Rectal smooth muscle tissue (tissue), 1 donor: Measurements from ENCODE around the gene PRDM15.

Source experiments
- H3K27ac ChIP-seq: one replicate; pipeline ENCODE4 v1.7.0; 2013; ENCODE audit warnings: low read depth, low read length, inconsistent platforms
- H3K27me3 ChIP-seq: one replicate; pipeline ENCODE4 v1.7.0; 2013; ENCODE audit warnings: low read length; ENCODE audit not compliant: control insufficient read depth, insufficient read depth
- H3K36me3 ChIP-seq: one replicate; pipeline ENCODE4 v1.7.0; 2013; ENCODE audit warnings: low read length; ENCODE audit not compliant: control insufficient read depth, insufficient read depth
- H3K4me1 ChIP-seq: one replicate; pipeline ENCODE4 v1.7.0; 2013; ENCODE audit warnings: low read length; ENCODE audit not compliant: control insufficient read depth, insufficient read depth
- H3K4me3 ChIP-seq: one replicate; pipeline ENCODE4 v1.7.0; 2013; ENCODE audit warnings: low read length
- H3K9ac ChIP-seq: one replicate; pipeline ENCODE4 v1.7.0; 2013; ENCODE audit warnings: low read length

PRDM15 gene

DNA sequence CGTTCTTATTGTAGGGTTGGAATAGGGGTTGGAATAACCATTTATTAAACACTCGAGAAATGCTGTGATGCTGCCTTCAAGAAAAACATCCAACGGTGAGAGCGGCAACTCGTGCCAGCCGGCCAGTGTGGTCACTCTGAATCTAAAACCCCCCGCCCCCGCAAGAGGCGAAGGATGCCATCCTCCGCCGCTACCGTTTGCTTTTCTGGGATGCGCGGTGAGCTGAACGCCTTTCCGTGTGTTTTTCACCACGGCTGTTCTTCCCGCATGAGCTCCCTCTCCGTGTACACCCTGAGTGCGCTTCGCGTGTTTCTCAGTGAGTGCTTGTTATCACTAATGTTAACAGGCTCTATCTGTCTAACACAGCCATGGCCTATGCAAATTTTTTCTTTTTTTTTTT is 70.3 kb downstream of the PRDM15 start:
- no peaks in the 10 kb centered on the region for H3K27me3 ChIP-seq
- H3K4me1 ChIP-seq, result no peaks in the 10 kb centered on the region
- no peak overlapping the region for H3K4me3 ChIP-seq
- peaks cover 11% of the 10 kb centered on the region for H3K36me3 ChIP-seq
- H3K9ac ChIP-seq, result no peak overlapping the region
- no peak overlapping the region for H3K27ac ChIP-seq

DNA sequence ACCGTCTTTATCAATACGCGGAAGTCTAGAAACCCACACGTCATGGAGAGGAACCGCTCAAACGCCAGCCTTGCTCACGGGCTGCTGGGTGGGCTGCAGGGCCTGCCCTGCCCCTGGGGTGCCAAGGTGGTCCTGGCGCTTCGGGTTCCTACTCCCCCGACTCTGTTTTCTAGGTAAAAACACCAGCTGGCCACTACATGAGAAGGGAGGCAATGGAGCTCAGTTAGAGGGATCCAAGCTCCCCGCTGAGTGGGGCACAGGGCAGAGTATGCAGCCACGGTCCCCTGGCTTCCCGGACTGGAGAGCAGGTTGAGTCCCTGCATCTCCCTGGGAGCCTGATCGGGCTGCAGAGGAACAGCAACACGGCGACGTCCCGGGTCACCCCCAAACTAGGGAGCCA is 71.0 kb downstream of the PRDM15 start:
- no peak overlapping the region for H3K4me3 ChIP-seq
- H3K27me3 ChIP-seq, result no peaks in the 10 kb centered on the region
- H3K4me1 ChIP-seq, result peaks cover 5% of the 10 kb centered on the region
- H3K9ac ChIP-seq, result no peak overlapping the region
- H3K36me3 ChIP-seq, result peaks cover 11% of the 10 kb centered on the region
- no peak overlapping the region for H3K27ac ChIP-seq

DNA sequence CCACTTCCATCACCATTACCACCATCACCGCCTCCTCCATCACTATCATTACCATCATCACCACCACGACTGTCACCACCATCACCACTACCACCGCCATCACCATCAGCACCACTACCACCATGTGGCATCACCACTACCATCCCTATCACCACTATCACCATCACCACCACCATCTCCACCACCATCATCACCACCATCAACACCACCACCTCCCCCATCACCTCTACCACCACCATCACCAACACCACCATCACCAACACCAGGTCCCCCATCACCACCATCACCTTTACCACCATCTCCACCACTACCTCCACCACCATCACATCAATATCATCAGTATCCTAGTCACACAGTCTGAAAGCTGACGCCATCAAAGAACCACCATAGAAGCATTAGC is 72.4 kb downstream of the PRDM15 start:
- Histone ChIP-seq H3K27me3 (no peaks in the 10 kb centered on the region), H3K9ac (no peak overlapping the region), H3K36me3 (peaks cover 11% of the 10 kb centered on the region), H3K4me1 (peaks cover 9% of the 10 kb centered on the region), H3K27ac (no peak overlapping the region), H3K4me3 (no peak overlapping the region)

DNA sequence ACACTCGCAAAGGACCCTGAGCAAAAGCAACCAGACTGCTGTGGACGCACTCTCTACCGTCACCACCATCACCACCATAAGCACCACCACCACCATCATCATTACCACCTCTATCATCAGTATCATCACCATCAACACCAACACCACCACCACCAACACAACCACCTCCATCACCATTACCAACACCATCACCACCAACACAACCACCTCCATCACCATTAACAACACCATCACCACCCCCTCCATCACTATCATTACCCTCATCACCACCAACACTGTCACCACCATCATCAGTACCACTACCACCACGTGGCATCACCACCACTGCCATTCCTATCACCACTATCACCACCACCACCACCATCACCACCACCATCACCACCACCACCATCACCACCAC is 73.5 kb downstream of the PRDM15 start:
- Histone ChIP-seq H3K36me3 (peaks cover 10% of the 10 kb centered on the region), H3K27me3 (no peaks in the 10 kb centered on the region), H3K4me1 (peaks cover 9% of the 10 kb centered on the region), H3K9ac (no peak overlapping the region), H3K4me3 (no peak overlapping the region), H3K27ac (no peak overlapping the region)

DNA sequence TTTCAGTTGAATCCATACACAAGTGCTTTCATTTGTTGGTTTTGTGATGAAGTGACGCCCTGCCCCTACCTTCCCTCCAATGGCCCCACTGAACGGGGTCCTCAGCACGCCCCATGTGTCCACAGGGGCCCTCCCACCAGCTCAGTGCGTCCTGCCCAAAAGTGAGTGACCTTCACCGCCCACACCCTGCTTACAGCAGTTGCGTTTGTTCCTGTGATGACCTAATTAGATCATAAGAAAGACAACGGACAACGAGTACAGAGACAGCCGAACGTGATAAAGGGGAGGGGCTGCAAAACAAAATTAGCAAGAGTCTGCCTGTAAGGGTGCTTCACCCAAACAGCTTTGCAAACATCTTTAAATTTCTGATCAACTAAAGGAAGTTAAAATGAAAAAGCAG is 74.1 kb downstream of the PRDM15 start:
- H3K27ac ChIP-seq, result no peak overlapping the region
- no peak overlapping the region for H3K9ac ChIP-seq
- H3K27me3 ChIP-seq, result no peaks in the 10 kb centered on the region
- H3K4me3 ChIP-seq, result no peak overlapping the region
- peaks cover 6% of the 10 kb centered on the region for H3K36me3 ChIP-seq
- H3K4me1 ChIP-seq, result peaks cover 9% of the 10 kb centered on the region

DNA sequence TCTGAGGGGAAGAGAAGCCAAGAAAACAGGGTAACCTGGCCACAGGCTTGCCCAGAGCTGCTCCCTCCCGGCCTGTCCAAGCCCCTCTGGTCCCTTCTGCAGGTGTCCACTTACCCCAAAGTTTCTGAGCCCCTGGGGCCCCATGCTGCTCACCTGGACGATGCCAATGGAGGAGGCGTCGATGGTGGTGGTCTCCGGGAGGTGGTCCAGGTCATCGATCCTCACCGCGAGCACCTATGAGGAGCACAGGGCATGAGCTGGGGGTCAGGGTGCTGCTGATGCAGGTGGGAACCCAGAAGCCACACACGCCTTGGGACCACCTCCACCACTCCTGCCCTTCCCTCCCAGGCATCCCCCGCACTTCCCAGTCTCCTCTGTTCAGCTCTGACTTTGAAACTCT is 74.8 kb downstream of the PRDM15 start:
- H3K36me3 ChIP-seq, result peaks cover 2% of the 10 kb centered on the region
- H3K4me1 ChIP-seq, result peaks cover 9% of the 10 kb centered on the region

DNA sequence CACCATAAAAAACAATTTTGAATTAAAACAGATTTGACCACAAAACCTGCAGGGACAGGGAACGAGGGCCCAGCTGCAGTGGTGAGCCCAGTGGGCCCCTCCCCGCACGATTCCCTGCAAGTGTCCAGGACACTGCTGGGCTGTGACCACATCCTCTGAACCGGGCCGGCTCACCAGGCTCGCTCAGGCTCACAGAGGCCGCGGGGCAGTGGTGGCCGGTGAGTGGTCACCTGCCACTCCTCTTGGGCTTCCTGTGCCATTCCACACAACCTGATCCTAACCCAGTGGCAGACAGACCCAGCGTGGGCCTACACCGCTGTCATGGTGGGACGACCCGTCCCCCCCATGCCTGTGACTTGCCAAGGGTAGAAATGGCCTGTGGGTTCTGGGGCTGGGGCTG is 75.8 kb downstream of the PRDM15 start:
- Histone ChIP-seq H3K27ac (no peak overlapping the region), H3K27me3 (no peaks in the 10 kb centered on the region), H3K9ac (no peak overlapping the region), H3K4me1 (peaks cover 9% of the 10 kb centered on the region), H3K36me3 (peaks cover 6% of the 10 kb centered on the region), H3K4me3 (no peak overlapping the region)

More for the DNA sequence above, 74.8 kb downstream of the PRDM15 start:
- Histone ChIP-seq H3K27me3 (no peaks in the 10 kb centered on the region), H3K27ac (no peak overlapping the region), H3K4me3 (no peak overlapping the region), H3K9ac (no peak overlapping the region)

DNA sequence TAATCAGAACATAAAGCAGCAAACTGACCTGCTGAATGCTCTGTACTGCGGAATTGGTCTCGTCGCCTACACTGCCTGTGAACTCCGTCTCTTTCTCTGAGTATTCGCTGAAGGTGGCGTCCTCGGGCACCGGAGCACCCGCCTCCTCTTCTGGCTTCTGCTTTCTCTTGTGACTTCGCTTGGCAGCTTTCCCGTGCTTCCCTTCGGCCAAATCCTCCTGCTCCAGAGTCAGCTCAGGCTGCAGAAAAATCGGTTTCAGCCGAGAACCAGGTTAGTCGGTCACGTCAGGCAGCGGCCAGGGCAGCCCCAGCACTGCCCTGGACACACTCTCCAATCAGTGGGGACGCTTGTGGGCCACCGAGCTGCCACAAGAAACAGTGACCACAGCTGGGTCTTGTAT is 76.5 kb downstream of the PRDM15 start:
- Histone ChIP-seq H3K27ac (no peak overlapping the region), H3K4me3 (peak overlapping the region; percentile 13)

DNA sequence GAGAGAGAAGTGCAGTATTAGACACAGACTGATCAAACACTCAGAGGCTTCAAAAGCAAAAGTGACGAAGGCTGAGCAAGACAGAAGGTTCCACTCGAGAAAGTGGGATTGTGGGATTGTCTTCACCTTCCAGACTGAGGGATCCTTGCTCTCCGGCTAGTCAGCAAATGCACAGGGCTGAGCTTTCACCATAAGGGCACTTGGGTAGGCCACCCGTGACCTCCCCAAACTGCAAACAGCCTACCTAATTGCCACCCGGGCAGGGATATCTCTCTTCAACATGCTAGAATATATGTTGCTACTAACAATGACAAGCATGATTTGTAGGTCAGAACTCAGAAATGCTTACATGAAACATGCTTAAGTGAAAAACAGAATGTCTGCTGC is 77.0 kb downstream of the PRDM15 start:
- Histone ChIP-seq H3K4me1 (peaks cover 9% of the 10 kb centered on the region), H3K27me3 (no peaks in the 10 kb centered on the region), H3K9ac (no peak overlapping the region), H3K27ac (no peak overlapping the region), H3K4me3 (no peak overlapping the region), H3K36me3 (peaks cover 8% of the 10 kb centered on the region)

More for the DNA sequence above, 76.5 kb downstream of the PRDM15 start:
- Histone ChIP-seq H3K27me3 (no peaks in the 10 kb centered on the region), H3K9ac (no peak overlapping the region), H3K4me1 (peaks cover 9% of the 10 kb centered on the region), H3K36me3 (peaks cover 8% of the 10 kb centered on the region)

DNA sequence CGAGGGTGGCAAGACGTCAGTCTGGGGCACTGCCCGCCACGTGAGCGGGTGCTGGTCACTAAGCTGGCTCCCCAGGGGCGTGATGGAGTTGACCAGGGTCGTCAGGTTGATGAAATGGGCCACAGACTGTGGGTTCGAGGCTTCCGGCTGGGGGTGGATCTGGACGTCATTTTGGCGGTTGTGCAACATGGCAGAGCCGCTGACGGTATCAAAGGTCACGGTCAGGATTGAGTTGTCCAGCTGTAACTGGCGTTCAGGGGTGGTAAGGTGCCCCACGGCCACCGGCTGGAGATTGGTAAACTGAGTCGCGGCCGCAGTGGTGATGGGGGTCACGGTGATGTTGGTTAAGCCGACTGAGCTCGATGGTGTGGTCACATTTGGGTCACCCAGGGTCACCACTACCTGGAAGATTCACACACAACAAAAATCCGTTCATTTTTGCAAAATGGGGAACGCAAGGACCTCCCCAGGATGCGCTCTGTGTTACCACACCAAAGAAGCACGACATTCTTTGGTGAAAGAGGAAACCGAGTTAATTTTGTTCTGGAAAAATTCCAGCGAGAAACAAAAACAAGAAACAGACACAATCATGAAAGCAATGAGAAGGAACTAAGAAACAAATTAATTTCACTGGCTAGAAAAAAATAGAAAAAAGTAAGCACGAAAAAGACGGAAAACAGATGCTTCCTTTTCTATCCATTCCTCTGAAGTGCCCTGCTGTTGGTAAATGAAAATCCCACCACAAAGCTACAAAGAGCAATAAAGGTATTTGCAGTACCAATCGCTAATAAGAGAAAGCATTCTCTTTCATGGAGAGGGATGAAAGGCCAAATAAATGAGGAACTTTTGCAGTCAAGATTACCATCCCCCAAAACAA is 77.6 kb downstream of the PRDM15 start:
- Histone ChIP-seq H3K36me3 (peaks cover 8% of the 10 kb centered on the region), H3K4me1 (peaks cover 9% of the 10 kb centered on the region), H3K27me3 (no peaks in the 10 kb centered on the region), H3K4me3 (no peak overlapping the region), H3K9ac (no peak overlapping the region), H3K27ac (no peak overlapping the region)

DNA sequence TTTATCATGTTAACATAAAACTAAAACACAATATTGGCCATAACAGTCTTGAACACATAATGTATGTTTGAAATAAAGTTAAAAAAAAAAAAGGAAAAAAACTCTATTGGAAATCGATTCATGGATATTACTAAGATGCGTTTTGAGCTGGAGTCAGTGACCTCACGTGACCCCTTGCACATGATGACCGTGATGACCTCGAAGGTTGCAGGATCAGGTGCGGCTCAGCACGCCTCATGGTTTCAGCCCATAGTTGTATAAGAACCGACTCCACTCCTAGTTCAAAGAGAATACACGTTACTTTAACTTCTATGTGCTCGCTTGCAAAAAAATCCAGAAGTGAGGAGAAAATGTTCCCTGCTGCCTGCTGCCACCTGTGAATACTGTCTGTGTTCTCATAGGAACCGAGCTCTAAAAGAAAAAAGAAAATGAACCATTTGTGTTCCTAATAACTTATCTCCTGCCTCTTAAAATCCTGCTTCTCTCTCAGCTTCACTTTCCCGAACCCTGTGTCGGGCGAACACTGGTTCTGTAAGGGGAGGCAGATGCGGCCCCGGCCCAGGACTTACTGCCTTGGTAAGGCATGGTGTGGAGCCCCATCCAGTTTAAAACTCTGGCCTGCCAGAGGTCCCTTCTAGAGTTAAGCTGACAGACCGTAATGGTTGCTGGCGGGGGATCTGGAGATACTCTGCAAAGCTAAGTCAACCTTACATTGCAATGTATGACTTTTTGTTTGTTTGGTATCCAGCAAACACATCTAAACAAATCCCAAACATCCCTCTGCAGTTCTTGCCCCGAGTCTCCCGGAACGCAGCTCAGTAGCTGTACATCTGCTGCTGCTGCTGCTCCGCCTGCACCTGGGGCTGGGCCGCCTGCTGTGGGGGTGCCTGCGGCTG is 78.5 kb downstream of the PRDM15 start:
- Histone ChIP-seq H3K4me3 (no peak overlapping the region), H3K4me1 (peaks cover 9% of the 10 kb centered on the region), H3K27ac (no peak overlapping the region), H3K27me3 (no peaks in the 10 kb centered on the region), H3K9ac (no peak overlapping the region), H3K36me3 (peaks cover 8% of the 10 kb centered on the region)

DNA sequence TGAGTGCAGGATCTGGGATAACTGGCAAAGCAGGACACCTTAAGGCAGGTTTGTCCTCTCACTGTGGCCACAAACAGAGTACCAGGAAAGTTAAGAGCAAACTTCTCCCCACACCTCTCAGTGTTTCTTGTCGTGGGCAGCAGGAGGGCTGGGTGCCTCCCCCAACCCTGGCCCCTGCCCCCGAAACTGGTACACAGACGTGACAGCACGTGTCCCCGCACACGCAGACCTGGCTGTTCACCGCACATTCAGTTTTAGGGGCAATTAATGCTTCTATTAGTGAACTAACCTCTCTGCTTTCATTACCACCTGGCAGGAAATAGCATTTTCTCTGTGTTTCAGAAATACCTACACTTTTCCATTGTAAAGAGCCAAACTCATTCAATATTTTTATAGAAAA is 79.4 kb downstream of the PRDM15 start:
- Histone ChIP-seq H3K9ac (no peak overlapping the region), H3K36me3 (peaks cover 8% of the 10 kb centered on the region), H3K27me3 (no peaks in the 10 kb centered on the region), H3K4me1 (peaks cover 9% of the 10 kb centered on the region), H3K4me3 (no peak overlapping the region), H3K27ac (no peak overlapping the region)
